HG03103 (cell line): Measurements from ENCODE around the gene RGS9.

Source experiments
- ATAC-seq: cut with Tn5 transposase; IDR thresholded peaks from one replicate; pipeline ENCODE4 v1.9.1; 2021; ENCODE audit warnings: low read depth; ENCODE audit not compliant: unreplicated experiment

RGS9 gene

GRCh38 chr17:65154770-65155589 is 17.8 kb downstream of the RGS9 start:
- no peak for ATAC-seq

GRCh38 chr17:65155622-65156021 is 18.5 kb downstream of the RGS9 start:
- ATAC-seq = peak; percentile 50

- no peak for ATAC-seq
Observed at GRCh38 chr17:65156185-65156834, 19.1 kb downstream of the RGS9 start.

GRCh38 chr17:65156835-65157565 is 19.8 kb downstream of the RGS9 start:
- ATAC-seq = no peak

GRCh38 chr17:65158041-65158440 is 20.9 kb downstream of the RGS9 start:
- no peak for ATAC-seq

- ATAC-seq = no peak
Observed at GRCh38 chr17:65158622-65159021, 21.5 kb downstream of the RGS9 start.

GRCh38 chr17:65160516-65160915 is 23.3 kb downstream of the RGS9 start:
- ATAC-seq = no peak

- ATAC-seq = peak; percentile 92
Observed at GRCh38 chr17:65163990-65164495, 26.9 kb downstream of the RGS9 start.

GRCh38 chr17:65166787-65167186 is 29.6 kb downstream of the RGS9 start:
- ATAC-seq = no peak

- no peak for ATAC-seq
Observed at GRCh38 chr17:65167566-65167965, 30.4 kb downstream of the RGS9 start.

GRCh38 chr17:65169691-65170090 is 32.5 kb downstream of the RGS9 start:
- no peak for ATAC-seq

- no peak for ATAC-seq
Observed at GRCh38 chr17:65170839-65171238, 33.7 kb downstream of the RGS9 start.

GRCh38 chr17:65171752-65172151 is 34.6 kb downstream of the RGS9 start:
- no peak for ATAC-seq

GRCh38 chr17:65172496-65173136 is 35.4 kb downstream of the RGS9 start:
- ATAC-seq = no peak

- ATAC-seq = no peak
Observed at GRCh38 chr17:65173284-65173793, 36.2 kb downstream of the RGS9 start.

- no peak for ATAC-seq
Observed at GRCh38 chr17:65173976-65174683, 37.0 kb downstream of the RGS9 start.

GRCh38 chr17:65174974-65175373 is 37.8 kb downstream of the RGS9 start:
- ATAC-seq = no peak

GRCh38 chr17:65175952-65176351 is 38.8 kb downstream of the RGS9 start:
- no peak for ATAC-seq

- ATAC-seq = no peak
Observed at GRCh38 chr17:65176646-65177409, 39.7 kb downstream of the RGS9 start.
